HG02678 (cell line): Measurements from ENCODE around the gene TIMM9.
"Not testable (repeated sequence)": the region's sequence is repeated elsewhere in the genome, so short reads cannot be mapped to it uniquely, and the experiment has no call there.

Experiments used
- ATAC-seq: cut with Tn5 transposase; IDR thresholded peaks from one replicate; pipeline ENCODE4 v1.9.1; 2021; ENCODE audit warnings: mild to moderate bottlenecking, moderate library complexity; ENCODE audit not compliant: unreplicated experiment

Gene TIMM9

DNA sequence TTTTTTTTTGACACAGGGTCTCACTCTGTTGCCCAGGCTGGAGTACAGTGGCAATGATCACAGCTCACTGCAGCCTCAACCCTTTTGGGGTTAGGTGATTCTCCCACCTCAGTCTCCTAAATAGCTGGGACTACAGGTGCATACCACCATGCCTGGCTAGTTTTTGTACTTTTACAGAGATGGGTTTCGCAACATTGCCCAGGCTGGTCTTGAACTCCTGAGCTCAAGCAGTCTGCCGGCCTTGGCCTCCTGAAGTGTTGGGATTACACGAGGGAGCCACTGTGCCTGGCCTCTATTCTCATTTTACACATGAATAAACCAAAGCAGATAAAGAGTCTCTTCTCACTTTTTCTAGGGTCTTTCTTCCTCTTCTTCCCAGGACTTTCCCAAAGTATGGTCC is 28.4 kb downstream of the TIMM9 start:
- no peak for ATAC-seq

- no peak for ATAC-seq
These were observed 28.8 kb downstream of the TIMM9 start for GRCh38 chr14:58398495-58398894.

DNA sequence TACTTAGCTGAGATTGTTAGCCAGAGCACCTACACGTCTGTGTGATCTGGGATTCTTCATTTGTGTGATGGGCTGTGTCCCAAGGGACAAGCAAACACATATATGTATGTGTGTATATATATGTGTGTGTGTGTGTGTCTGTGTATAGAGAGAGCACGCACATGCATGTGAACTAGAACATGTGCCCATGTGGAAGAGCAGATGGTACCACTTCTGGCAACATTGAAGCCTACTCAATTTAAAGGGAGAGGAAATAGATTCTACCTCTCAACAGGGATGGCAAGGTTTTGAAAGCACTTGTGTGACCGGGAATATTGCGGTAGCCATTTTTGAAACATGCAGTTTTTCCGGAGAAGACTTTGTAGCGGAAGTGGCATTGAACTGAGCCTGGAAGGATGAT is 30.2 kb downstream of the TIMM9 start:
- ATAC-seq = no peak

DNA sequence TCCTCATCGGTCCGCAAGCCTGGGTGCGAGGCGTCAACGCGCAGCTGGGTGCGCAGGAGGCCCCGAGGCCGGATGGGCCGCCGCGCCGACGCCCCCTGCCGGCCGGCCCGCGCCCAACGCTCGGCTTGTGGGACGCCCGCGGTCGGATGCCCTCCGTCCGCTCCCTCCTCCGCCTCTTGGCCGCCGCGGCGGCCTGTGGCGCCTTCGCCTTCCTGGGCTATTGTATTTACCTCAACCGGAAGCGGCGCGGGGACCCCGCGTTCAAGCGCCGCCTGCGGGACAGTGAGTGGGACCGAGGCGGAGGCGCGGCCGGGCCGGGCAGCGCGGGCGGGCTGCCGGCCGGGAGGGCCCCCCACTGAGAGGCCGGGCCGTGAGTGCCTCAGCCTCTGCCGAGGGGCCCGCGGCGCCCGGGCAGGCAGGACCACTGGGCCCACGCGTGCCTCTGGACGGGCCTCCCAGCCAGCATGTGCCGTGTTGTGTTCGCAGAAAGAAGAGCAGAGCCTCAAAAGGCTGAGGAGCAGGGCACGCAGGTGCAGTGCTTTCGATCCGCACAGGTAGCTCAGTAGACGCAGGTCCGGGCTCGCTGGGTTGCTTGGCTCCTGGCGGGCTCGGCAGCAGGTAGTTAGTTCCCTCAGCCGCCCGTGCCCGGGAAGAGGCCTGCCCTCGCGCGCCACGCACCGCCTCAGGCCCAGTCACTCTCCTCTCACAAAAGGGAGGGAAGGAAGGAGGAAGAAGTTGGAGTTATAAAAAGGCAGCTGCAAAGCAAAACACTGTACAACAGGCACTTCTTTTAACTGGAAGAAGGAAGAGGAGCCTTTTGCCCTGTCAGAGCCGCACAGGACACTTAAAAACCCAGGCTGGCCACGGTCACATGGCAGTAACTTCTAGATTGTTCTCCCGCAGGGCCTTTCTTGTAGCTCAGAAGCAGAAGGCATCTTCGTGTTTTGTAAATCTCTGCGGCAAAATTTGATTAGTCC is 31.2 kb downstream of the TIMM9 start, which contains the start of gene TOMM20L:
Gene TOMM20L, plus strand, starts transcription at position 119 of the 977 bp plus-strand sequence. Its CDS starts 28 bp downstream, at position 147.
- ATAC-seq = peak; percentile 94

DNA sequence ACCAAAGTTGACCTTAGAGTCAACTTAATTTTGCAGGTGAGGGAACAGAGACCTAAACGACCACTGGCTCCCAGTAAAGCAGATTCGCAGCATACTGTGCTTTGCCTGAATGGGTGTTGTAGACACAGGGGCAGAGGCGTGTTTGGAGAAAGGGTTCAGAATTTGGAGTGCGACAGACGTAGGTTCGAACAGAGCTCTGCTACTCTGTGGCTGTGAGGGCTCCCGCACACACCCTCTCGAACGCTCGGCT is 31.8 kb downstream of the TIMM9 start:
- no peak for ATAC-seq

DNA sequence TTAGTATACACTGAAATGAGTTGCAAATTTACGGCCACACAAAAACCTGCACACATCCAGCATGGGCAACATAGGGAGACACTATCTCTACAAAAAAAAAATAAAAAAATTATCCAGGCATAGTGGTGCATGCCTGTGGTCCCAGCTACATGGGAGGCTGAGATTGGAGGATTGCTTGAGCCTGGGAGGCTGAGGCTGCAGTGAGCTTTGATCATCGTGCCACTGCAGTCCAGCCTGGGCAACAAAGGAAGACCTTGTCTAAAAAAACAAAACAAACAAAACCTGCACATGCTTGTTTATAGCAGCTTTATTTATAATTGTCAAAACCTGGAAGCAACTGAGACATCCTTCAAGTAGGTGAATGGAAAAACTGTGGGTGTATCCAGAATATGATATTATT is 36.5 kb downstream of the TIMM9 start:
- ATAC-seq = no peak

- ATAC-seq = no peak
These were observed 50.5 kb downstream of the TIMM9 start for GRCh38 chr14:58376791-58377190.

DNA sequence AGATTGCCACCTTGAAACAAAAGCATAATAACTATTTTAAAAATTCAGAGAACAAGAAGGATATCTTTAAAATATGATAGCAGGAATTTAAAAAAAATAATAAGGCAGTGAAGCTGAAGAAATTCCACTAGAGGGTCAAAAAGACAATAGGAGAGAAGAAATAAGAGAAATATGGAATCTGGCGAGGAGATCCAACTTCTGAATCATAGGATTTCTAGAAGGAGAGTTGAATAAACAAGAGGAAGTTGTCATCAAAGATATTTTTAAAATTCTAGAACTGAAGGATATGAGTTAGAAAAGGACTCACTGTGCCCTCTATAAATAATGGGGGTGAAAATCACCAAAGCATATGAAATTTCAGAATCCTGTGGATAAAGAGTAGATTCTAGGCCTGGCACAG is 58.4 kb downstream of the TIMM9 start:
- ATAC-seq = no peak

DNA sequence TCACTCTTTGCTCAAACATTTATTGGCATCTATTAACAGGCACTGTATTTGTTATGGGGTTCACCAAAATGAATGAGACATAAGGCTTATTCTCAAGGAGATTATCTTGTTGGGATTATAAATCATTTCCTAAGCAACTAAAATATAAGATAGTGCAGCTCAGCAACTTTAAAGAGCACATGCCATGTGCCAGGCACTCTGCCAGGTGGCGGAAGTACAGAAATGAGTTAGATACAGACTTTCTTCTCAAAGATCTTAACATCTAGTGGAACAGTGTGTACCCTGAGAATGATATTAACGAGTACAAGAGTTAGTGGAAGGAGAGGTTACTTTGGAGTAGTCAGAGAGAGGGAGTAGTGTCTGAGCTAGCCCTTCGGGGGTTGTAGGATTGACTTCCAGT is 60.0 kb downstream of the TIMM9 start:
- ATAC-seq = no peak

DNA sequence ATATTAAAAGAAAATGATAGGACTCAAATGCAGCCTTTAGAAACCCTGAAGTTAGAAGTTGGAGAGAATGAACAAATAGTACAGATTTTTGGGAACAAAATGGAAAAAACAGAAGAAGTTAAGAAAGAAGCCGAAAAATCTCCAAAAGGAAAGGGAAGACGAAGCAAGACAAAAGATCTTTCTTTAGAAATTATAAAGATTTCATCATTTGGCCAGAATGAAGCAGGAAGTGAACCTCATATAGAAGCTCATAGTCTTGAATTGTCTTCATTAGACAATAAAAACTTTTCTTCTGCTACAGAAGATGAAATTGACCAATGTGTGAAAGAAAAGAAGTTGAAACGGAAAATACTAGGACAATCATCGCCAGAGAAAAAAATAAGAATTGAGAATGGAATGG is 63.0 kb downstream of the TIMM9 start:
- no peak for ATAC-seq

DNA sequence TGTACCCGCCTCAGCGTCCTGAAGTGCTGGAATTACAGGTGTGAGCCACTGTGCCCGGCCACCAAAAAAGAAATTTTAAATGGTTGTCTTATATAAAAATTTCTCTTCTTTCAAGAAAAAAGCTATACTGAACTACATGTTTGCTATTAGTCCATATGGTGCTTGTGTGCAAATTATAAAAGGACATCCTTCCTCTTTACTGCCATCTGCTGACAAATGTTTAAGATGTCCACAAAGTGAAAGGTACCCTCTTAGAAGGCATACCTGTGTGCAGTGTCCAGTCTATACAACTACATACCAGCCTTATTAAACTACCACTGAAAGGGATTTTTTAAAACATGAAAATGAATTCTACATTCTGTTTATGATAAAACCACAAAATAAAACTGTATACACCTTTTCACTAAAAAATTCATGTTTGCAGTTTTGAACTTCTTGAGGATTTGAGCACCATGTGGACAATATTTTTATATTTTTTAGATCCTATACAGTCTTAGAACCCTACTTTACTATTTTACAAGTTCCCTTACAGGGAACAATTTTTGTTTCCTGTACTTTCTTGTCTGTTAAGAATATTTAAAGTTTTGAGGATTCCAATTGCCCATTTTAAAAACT is 64.4 kb downstream of the TIMM9 start:
- ATAC-seq = no peak

DNA sequence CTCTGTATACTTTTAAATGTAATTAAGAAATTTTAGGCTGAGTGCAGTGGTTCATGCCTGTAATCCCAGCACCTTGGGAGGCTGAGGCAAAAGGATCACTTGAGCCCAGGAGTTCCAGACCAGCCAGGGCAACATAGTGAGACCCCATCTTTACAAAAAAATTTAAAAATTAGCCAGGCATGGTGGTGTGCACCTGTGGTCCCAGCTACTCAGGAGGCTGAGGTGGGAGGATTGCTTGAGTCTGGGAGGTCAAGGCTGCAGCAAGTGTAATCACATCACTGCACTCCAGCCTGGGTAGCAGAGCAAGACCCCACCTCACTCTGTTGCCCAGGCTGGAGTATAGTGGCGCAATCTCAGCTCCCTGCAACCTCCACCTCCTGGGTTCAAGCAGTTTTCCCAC is 65.1 kb downstream of the TIMM9 start:
- ATAC-seq = not testable (repeated sequence)
